ENCODE data around the gene AANAT. TPM values are rescaled to one million over a fixed set of nuclear protein-coding genes. Genes with fewer than 3 reads are reported as not detected.

The AANAT gene
- total RNA-seq, 1 experiment from 2014 or later: not detected

DNA sequence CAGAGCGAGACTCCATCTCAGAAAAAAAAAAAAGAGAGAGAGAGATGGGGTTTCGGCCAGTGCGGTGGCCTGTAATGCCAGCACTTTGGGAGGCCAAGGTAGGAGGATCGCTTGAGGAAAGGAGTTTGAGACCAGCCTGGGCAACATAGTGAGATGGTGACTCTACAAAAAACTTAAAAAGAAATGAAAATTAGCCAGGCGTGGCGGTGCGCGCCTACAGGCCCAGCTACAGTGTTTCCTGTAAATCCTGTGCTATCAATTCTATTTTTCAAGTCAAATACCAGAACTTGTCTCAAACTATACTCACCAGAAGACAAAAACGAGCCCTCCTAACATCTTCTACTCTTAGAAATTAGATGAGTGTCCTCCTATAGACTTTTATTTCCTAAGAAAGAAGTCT, 33.7 kb upstream of the AANAT start (continued):
- TF ChIP-seq ZBTB33 (IDR thresholded peaks at IDR 0.05; ENCODE audit: extremely low read depth, insufficient replicate concordance, low read length) (no peak), CBX3 (IDR thresholded peaks at IDR 0.05; ENCODE audit: low read depth) (no peak), YY1 (IDR thresholded peaks at IDR 0.05; ENCODE audit: extremely low read depth, insufficient replicate concordance, low read depth, low read length) (no peak), EZH2 (IDR thresholded peaks at IDR 0.05) (no peak), CEBPB (IDR thresholded peaks at IDR 0.05; ENCODE audit: low read depth) (no peak), ELF1 (IDR thresholded peaks at IDR 0.05; ENCODE audit: borderline replicate concordance, low read depth) (no peak), FOSL1 (IDR thresholded peaks at IDR 0.05; ENCODE audit: low read depth) (no peak), ZNF274 (IDR thresholded peaks at IDR 0.05; ENCODE audit: low read depth, low read length) (no peak)

GRCh38 chr17:76434870-76435269, 32.5 kb upstream of the AANAT start:
- DNase-seq (ENCODE audit: low read depth, low spot score) (no peak), ATAC-seq (no peak)
- Histone ChIP-seq H3K36me3 (ENCODE audit: control insufficient read depth in 1 of 2, insufficient read depth in 2 of 2, low read length in 2 of 2) (no peaks in the 10 kb centered on the region), H3K9me2 (ENCODE audit: insufficient read depth) (no peaks in the 10 kb centered on the region), H3K27me3 (ENCODE audit: insufficient read depth, low read length) (no peaks in the 10 kb centered on the region), H3K79me2 (ENCODE audit: insufficient read depth, low read length) (peaks cover 97% of the 10 kb centered on the region), H3K4me3 (replicated peaks in 1 of 2; ENCODE audit: low read depth in 1 of 2, low read length in 2 of 2) (no peak overlapping the region), H3K9ac (ENCODE audit: low read length) (no peak overlapping the region), H3K4me2 (ENCODE audit: low read length) (no peak overlapping the region), H3K27ac (ENCODE audit: low read depth, low read length) (no peak overlapping the region), H3K4me1 (ENCODE audit: control insufficient read depth in 1 of 2, insufficient read depth in 2 of 2, low read length in 2 of 2) (peaks cover 0 to 11% of the 10 kb centered on the region in 2 experiments; a peak in 1 of 4 replicates), H2AFZ (ENCODE audit: low read depth, low read length, poor library complexity, severe bottlenecking) (no peak overlapping the region), H3K9me3 (ENCODE audit: control insufficient read depth in 1 of 2, insufficient read depth in 1 of 2, low read depth in 1 of 2, low read length in 2 of 2) (no peaks in the 10 kb centered on the region), H4K20me1 (ENCODE audit: insufficient read depth) (peaks cover 23% of the 10 kb centered on the region; the same call in 1 of the 2 replicates)
- CTCF ChIA-PET: interaction anchor here (0.5 to 1.4 kb wide), 7 partner anchors 24 to 253 kb away, joined by 3 to 9 read pairs (median 4); no protein-coding TSS in a partner anchor
- BruUV-seq (replicated peaks): no TSS peak
- POLR2A ChIA-PET: no interaction called here
- no peak for TF ChIP-seq ZFX (IDR thresholded peaks at IDR 0.05)
- TF ChIP-seq POLR2A (IDR thresholded peaks at IDR 0.05; ENCODE audit: borderline replicate concordance, extremely low read depth, insufficient read depth, insufficient read length): no peak
- TF ChIP-seq SIN3A (IDR thresholded peaks at IDR 0.05; ENCODE audit: low read depth): no peak
- TF ChIP-seq ZBTB33 (IDR thresholded peaks at IDR 0.05; ENCODE audit: extremely low read depth, insufficient replicate concordance, low read length): no peak
- no peak for TF ChIP-seq SP1 (IDR thresholded peaks at IDR 0.05; ENCODE audit: low read depth)
- no peak for TF ChIP-seq EGR1 (IDR thresholded peaks at IDR 0.05; ENCODE audit: low read depth)
- intact Hi-C loops (cut with micrococcal nuclease): no loop called here
- RAD21 ChIA-PET (ENCODE audit: low non-redundant PET in 1 of 2, low total read pairs in 2 of 2, uncharacterized antibody in 2 of 2, unreplicated experiment in 2 of 2): interaction anchor here in 1 of 2 experiments (0.5 kb wide), 1 partner anchor 772 kb away, joined by 3 read pairs; no protein-coding TSS in a partner anchor
